KMS-11 (cell line): ENCODE results near the gene FIGLA.

Experiments used
- H2AFZ ChIP-seq: fragments of 200-600 bp; sonication (generic); 2 replicates; pipeline ENCODE4 v1.6.1; 2016; ENCODE audit warnings: antibody characterized with exemption, mixed run types, low read depth
- H3K27ac ChIP-seq: fragments of 200-600 bp; sonication (generic); 2 replicates; pipeline ENCODE4 v1.6.1; 2016; ENCODE audit warnings: mild to moderate bottlenecking, mixed run types
- H3K27me3 ChIP-seq: fragments of 200-600 bp; sonication (generic); 2 replicates; pipeline ENCODE4 v1.6.1; 2017; ENCODE audit warnings: mild to moderate bottlenecking, low read depth, mixed run types, moderate library complexity; ENCODE audit not compliant: insufficient read depth
- H3K36me3 ChIP-seq: fragments of 200-600 bp; sonication (generic); 2 replicates; pipeline ENCODE4 v1.6.1; 2017; ENCODE audit warnings: mild to moderate bottlenecking, mixed run types; ENCODE audit not compliant: insufficient read depth
- H3K4me1 ChIP-seq: fragments of 200-600 bp; sonication (generic); 2 replicates; pipeline ENCODE4 v1.6.1; 2016; ENCODE audit warnings: mild to moderate bottlenecking, low read depth, mixed run types; ENCODE audit not compliant: poor library complexity, severe bottlenecking
- H3K4me2 ChIP-seq: fragments of 200-600 bp; sonication (generic); 2 replicates; pipeline ENCODE4 v1.7.0; 2016; ENCODE audit warnings: mild to moderate bottlenecking, mixed run types
- H3K4me3 ChIP-seq: fragments of 200-600 bp; sonication (generic); IDR thresholded peaks from 2 replicates; pipeline ENCODE4 v1.6.1; 2017; ENCODE audit warnings: low read depth, low read length, mixed read lengths; ENCODE audit not compliant: insufficient read depth
- H3K79me2 ChIP-seq: fragments of 200-600 bp; sonication (generic); 2 replicates; pipeline ENCODE4 v1.6.1; 2016; ENCODE audit warnings: low read depth, mixed run types; ENCODE audit not compliant: insufficient read depth
- H3K9ac ChIP-seq: fragments of 200-600 bp; sonication (generic); 2 replicates; pipeline ENCODE4 v1.6.1; 2016; ENCODE audit warnings: mild to moderate bottlenecking, mixed run types
- H4K20me1 ChIP-seq: fragments of 200-600 bp; sonication (generic); 2 replicates; pipeline ENCODE4 v1.6.1; 2016; ENCODE audit warnings: mild to moderate bottlenecking, mixed run types; ENCODE audit not compliant: insufficient read depth
- TF ChIP-seq, protein P1 (sequence below): fragments of 200-600 bp; sonication (generic); conservative IDR thresholded peaks from 2 replicates; pipeline ENCODE4 v1.6.1; 2017; ENCODE audit warnings: low read depth, mild to moderate bottlenecking, antibody characterized with exemption, low read length, moderate library complexity, mixed read lengths

The FIGLA gene

DNA sequence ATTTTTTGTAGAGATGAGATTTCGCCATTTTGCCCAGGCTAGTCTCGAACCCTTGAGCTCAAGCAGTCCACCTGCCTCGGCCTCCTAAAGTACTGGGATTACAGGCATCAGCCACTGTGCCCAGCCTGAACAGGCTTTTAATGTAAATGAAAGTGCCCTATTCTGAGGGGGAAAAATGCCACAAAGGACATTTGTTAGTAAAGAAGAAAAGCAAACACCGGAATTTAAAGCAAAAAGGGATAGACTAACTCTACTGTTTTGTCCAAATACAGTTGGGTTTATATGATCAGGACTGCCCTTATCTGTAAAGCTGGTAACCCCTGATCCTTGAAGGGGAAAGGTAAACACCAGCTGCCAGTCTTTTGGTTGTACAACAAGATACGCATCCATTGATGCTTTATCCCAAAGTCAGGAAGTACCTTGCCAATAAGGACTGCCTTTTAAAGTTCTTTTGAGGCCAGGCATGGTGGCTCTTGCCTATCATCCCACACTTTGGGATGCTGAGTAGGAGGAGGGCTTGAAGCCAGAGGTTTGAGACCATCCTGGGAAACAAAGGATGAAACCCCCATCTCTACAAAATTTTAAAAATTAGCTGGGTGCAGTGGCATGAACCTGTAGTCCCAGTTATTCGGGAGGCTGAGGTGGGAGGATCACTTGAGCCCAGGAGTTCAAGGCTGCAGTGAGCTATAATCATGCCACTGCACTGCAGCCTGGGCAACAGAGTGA is 16.8 kb upstream of the FIGLA start:
- Histone ChIP-seq H3K4me1 (no peaks in the 10 kb centered on the region), H3K4me3 (no peak overlapping the region), H3K79me2 (no peaks in the 10 kb centered on the region), H3K36me3 (no peaks in the 10 kb centered on the region), H2AFZ (no peak overlapping the region), H3K27ac (no peak overlapping the region), H3K4me2 (no peak overlapping the region), H3K27me3 (no peaks in the 10 kb centered on the region), H4K20me1 (no peaks in the 10 kb centered on the region), H3K9ac (no peak overlapping the region)
- TF ChIP-seq, protein P1, sequence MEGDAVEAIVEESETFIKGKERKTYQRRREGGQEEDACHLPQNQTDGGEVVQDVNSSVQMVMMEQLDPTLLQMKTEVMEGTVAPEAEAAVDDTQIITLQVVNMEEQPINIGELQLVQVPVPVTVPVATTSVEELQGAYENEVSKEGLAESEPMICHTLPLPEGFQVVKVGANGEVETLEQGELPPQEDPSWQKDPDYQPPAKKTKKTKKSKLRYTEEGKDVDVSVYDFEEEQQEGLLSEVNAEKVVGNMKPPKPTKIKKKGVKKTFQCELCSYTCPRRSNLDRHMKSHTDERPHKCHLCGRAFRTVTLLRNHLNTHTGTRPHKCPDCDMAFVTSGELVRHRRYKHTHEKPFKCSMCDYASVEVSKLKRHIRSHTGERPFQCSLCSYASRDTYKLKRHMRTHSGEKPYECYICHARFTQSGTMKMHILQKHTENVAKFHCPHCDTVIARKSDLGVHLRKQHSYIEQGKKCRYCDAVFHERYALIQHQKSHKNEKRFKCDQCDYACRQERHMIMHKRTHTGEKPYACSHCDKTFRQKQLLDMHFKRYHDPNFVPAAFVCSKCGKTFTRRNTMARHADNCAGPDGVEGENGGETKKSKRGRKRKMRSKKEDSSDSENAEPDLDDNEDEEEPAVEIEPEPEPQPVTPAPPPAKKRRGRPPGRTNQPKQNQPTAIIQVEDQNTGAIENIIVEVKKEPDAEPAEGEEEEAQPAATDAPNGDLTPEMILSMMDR, result no peak

DNA sequence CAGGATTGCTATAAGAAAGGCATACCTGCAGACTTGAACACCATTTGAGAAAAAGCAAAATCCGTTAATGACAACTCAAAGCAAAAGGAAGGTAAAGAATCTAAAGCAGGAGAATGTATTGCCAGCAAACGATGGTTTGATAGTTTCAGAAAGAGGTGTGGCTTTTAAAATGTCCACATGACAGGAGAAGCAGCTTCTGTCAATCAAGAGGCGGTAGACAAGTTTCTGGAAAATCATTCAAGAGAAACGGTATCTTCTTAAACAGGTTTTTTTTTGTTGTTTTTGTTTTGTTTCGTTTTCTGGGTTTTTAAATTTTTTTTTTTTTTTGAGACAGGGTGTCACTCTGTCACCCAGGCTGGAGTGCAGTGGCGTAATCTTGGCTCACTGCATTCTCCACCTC is 16.2 kb upstream of the FIGLA start:
- Histone ChIP-seq H3K4me3 (no peak overlapping the region), H3K9ac (no peak overlapping the region), H4K20me1 (no peaks in the 10 kb centered on the region), H3K27ac (no peak overlapping the region), H3K79me2 (no peaks in the 10 kb centered on the region), H3K4me2 (no peak overlapping the region), H2AFZ (no peak overlapping the region), H3K36me3 (no peaks in the 10 kb centered on the region), H3K4me1 (no peaks in the 10 kb centered on the region), H3K27me3 (no peaks in the 10 kb centered on the region)
- TF ChIP-seq, protein P1, result no peak

DNA sequence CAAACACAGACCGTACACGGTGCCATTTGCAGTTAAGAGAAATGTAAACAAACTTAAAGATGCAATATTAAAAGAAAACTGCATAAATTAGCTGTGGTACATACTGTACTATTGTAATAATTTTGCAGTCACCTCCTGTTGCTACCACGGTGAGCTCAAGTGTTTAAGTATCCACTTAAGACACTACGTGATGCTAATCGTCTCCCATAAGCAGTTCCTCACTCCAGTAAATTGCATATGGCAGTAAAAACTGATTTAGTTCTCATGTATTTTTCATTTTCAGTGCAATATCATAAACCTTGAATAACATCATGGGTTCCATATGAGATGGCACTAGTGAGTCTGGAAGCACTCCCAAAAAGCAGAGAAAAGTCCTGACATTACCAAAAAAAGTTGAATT is 15.6 kb upstream of the FIGLA start:
- Histone ChIP-seq H3K4me2 (no peak overlapping the region), H3K4me3 (no peak overlapping the region), H2AFZ (no peak overlapping the region), H3K27ac (no peak overlapping the region), H4K20me1 (no peaks in the 10 kb centered on the region), H3K79me2 (no peaks in the 10 kb centered on the region), H3K9ac (no peak overlapping the region), H3K4me1 (no peaks in the 10 kb centered on the region), H3K27me3 (no peaks in the 10 kb centered on the region), H3K36me3 (no peaks in the 10 kb centered on the region)
- TF ChIP-seq, protein P1, result no peak

DNA sequence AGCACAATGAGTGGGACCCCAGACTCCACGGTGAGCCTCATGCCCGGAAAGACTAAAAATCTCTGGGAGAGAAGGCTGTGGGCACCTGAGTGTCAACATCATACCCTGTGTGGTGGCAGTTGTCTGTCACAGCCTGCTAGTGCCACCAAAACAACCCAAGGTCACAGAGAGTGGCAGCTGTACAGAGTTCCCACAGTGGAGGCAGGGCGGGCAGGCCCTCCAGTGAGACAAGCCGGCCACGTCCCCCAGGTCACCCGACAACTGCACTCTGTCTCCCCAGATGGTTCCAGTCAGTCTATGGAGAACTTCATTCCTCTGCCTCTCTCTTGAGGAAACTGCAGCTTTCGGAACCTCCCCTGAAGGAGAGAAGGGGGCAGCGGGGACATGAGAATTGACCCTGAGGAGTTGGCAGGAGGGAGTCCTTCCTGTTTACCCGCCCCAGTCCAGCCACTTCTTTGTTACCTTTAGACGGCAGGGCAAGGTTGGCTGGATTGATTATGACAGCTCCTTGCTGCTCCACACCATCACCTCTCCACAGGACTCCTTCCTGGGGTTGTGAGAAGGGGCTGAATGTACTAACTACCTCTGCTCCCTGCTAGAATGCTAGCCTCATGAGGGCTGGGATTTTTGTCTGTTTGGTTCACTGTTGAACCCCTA is 11.3 kb upstream of the FIGLA start:
- Histone ChIP-seq H3K4me3 (no peak overlapping the region), H3K27me3 (no peaks in the 10 kb centered on the region), H3K4me1 (no peaks in the 10 kb centered on the region), H3K27ac (no peak overlapping the region), H3K4me2 (no peak overlapping the region), H3K9ac (no peak overlapping the region), H3K36me3 (no peaks in the 10 kb centered on the region), H3K79me2 (no peaks in the 10 kb centered on the region), H2AFZ (no peak overlapping the region), H4K20me1 (no peaks in the 10 kb centered on the region)
- TF ChIP-seq, protein P1, result no peak
